GM12878 (cell line): Measurements from ENCODE around the gene RFPL2. TPM values are rescaled to one million over a fixed set of nuclear protein-coding genes. Genes with fewer than 3 reads are reported as not detected.

Experiments used
- ATAC-seq: fragments of 200-7000 bp; cut with Tn5 transposase; 3 replicates; pipeline ENCODE4 v1.9.1; 2020; ENCODE audit warnings: mild to moderate bottlenecking, moderate library complexity
- BruUV-seq: library from RNA; stranded (reverse); fragments of 400-500 nt; replicated peaks from 2 replicates; lab custom pipeline; 2021; lab: Mats Ljungman, UMichigan
- CTCF ChIA-PET: fragments of 300-600 bp; sonication (Branson Sonifier 250); formaldehyde crosslinking; extraction: SDS; loops from one replicate; lab custom pipeline; 2021; ENCODE audit warnings: inconsistent platforms; lab: Yijun Ruan, JAX
- POLR2A ChIA-PET: fragments of 350-600 bp; formaldehyde crosslinking; extraction: SDS; loops from one replicate; lab custom pipeline; 2021; ENCODE audit warnings: inconsistent platforms; lab: Charles Lee
- RAD21 ChIA-PET: fragments of 300-600 bp; sonication (Branson Sonifier 250); formaldehyde crosslinking; loops from one replicate; lab custom pipeline; 2023; ENCODE audit warnings: antibody characterized with exemption; ENCODE audit not compliant: unreplicated experiment; lab: Charles Lee
- SMC1A ChIA-PET: fragments of 300-600 bp; sonication (Branson Sonifier 250); formaldehyde crosslinking; loops from one replicate; lab custom pipeline; 2023; ENCODE audit not compliant: unreplicated experiment, uncharacterized antibody; lab: Charles Lee
- DNase-seq: peaks from one replicate; pipeline ENCODE4 v3.0.0-alpha.2; 2011; ENCODE audit warnings: low read depth, low spot score
- FAIRE-seq: peaks from 3 replicates; lab custom pipeline; 2011; peaks lifted over from hg19 to GRCh38; lab: Jason Lieb, UNC
- H2AFZ ChIP-seq: 2 replicates; pipeline ENCODE4 v1.6.0; 2011; ENCODE audit warnings: low read depth, low read length, control low read depth; ENCODE audit not compliant: control insufficient read depth
- H3K27ac ChIP-seq: 2 replicates; pipeline ENCODE4 v1.5.1; 2011; ENCODE audit warnings: control low read depth; ENCODE audit not compliant: control insufficient read depth, insufficient read depth
- H3K27me3 ChIP-seq, 2 experiments: replicated peaks in 1 of 2; 2 replicates each; pipeline versions ENCODE4 v1.6.0 to v1.6.1; 2011; ENCODE audit warnings: low read length in 1 of 2; ENCODE audit not compliant: control insufficient read depth in 2 of 2, insufficient read depth in 2 of 2
- H3K36me3 ChIP-seq, 2 experiments: 2 replicates each; pipeline ENCODE4 v1.5.1; 2011; ENCODE audit warnings: low read length in 1 of 2; ENCODE audit not compliant: control insufficient read depth in 2 of 2, insufficient read depth in 2 of 2
- H3K4me1 ChIP-seq: 2 replicates; pipeline ENCODE4 v1.6.1; 2011; ENCODE audit warnings: mild to moderate bottlenecking, low read length, moderate library complexity, mixed read lengths; ENCODE audit not compliant: control insufficient read depth, insufficient read depth
- H3K4me2 ChIP-seq: 2 replicates; pipeline ENCODE4 v1.6.0; 2011; ENCODE audit warnings: control low read depth; ENCODE audit not compliant: control insufficient read depth, insufficient read depth
- H3K4me3 ChIP-seq: fragments of 200-600 bp; sonication (generic); 2 replicates; pipeline ENCODE4 v1.5.1; 2016
- H3K79me2 ChIP-seq: 2 replicates; pipeline ENCODE4 v1.6.0; 2011; ENCODE audit warnings: low read length; ENCODE audit not compliant: control insufficient read depth, insufficient read depth
- H3K9ac ChIP-seq: 2 replicates; pipeline ENCODE4 v1.8.0; 2011; ENCODE audit warnings: low read length, control low read depth, mixed read lengths; ENCODE audit not compliant: control insufficient read depth, insufficient read depth
- H3K9me3 ChIP-seq: replicated peaks from 3 replicates; pipeline ENCODE4 v1.5.1; 2011; ENCODE audit warnings: mild to moderate bottlenecking, low read length; ENCODE audit not compliant: control insufficient read depth, insufficient read depth
- H4K20me1 ChIP-seq: 2 replicates; pipeline ENCODE4 v1.6.0; 2011; ENCODE audit not compliant: control insufficient read depth, insufficient read depth
- BACH1 ChIP-seq: fragments of 450-650 bp; IDR thresholded peaks from 2 replicates; pipeline ENCODE4 v1.6.1; 2017; ENCODE audit warnings: mild to moderate bottlenecking, borderline replicate concordance
- BRCA1 ChIP-seq: IDR thresholded peaks from 2 replicates; pipeline ENCODE4 v1.6.1; 2011; ENCODE audit warnings: low read depth, low read length, improper control_type of control experiment
- FOXK2 ChIP-seq: fragments of 450-650 bp; IDR thresholded peaks from 2 replicates; pipeline ENCODE4 v1.6.1; 2017; ENCODE audit warnings: mild to moderate bottlenecking, moderate library complexity
- HDAC2 ChIP-seq: fragments of 200-600 bp; sonication (generic); IDR thresholded peaks from 2 replicates; pipeline ENCODE4 v1.6.1; 2017
- IRF5 ChIP-seq: fragments of 450-650 bp; IDR thresholded peaks from 2 replicates; pipeline ENCODE4 v1.6.1; 2017; ENCODE audit warnings: borderline replicate concordance
- KLF5 ChIP-seq: fragments of 450-650 bp; IDR thresholded peaks from 2 replicates; pipeline ENCODE4 v1.6.1; 2014; ENCODE audit warnings: mild to moderate bottlenecking; ENCODE audit not compliant: partially characterized antibody
- MEF2B ChIP-seq: fragments of 450-650 bp; IDR thresholded peaks from 2 replicates; pipeline ENCODE4 v1.6.1; 2018; ENCODE audit warnings: mild to moderate bottlenecking, moderate library complexity; ENCODE audit not compliant: partially characterized antibody, poor library complexity, severe bottlenecking
- NFYB ChIP-seq: IDR thresholded peaks from 2 replicates; pipeline ENCODE4 v1.6.1; 2011; ENCODE audit warnings: low read depth, mild to moderate bottlenecking, low read length, improper control_type of control experiment, moderate library complexity; ENCODE audit not compliant: insufficient read depth
- NR2F1 ChIP-seq: fragments of 450-650 bp; conservative IDR thresholded peaks from 2 replicates; pipeline ENCODE4 v1.6.1; 2017; ENCODE audit warnings: mild to moderate bottlenecking
- NRF1 ChIP-seq: conservative IDR thresholded peaks from 2 replicates; pipeline ENCODE4 v1.6.1; 2011; ENCODE audit warnings: mild to moderate bottlenecking, low read depth, low read length, improper control_type of control experiment
- PML ChIP-seq: IDR thresholded peaks from 2 replicates; pipeline ENCODE4 v1.6.1; 2012; ENCODE audit warnings: low read length, inconsistent platforms
- SMAD1 ChIP-seq: fragments of 450-650 bp; IDR thresholded peaks from 2 replicates; pipeline ENCODE4 v1.6.1; 2018; ENCODE audit warnings: mild to moderate bottlenecking, low read depth; ENCODE audit not compliant: partially characterized antibody
- SMARCA5 ChIP-seq: fragments of 450-650 bp; IDR thresholded peaks from 2 replicates; pipeline ENCODE4 v1.6.1; 2017; ENCODE audit warnings: mild to moderate bottlenecking
- SREBF1 ChIP-seq: IDR thresholded peaks from 2 replicates; pipeline ENCODE4 v1.6.1; 2012; ENCODE audit warnings: mild to moderate bottlenecking, low read length
- ZNF207 ChIP-seq: fragments of 450-650 bp; IDR thresholded peaks from 2 replicates; pipeline ENCODE4 v1.6.1; 2014; ENCODE audit warnings: antibody characterized with exemption, mild to moderate bottlenecking, borderline replicate concordance
- WGBS: methylation state at CpG from one replicate; pipeline ENCODE4 v1.1.6; 2016; ENCODE audit warnings: low lambda C conversion rate; ENCODE audit not compliant: insufficient replicate concordance, insufficient coverage; ENCODE audit errors: missing lambda C conversion rate; 5-methylcytosine and 5-hydroxymethylcytosine counted together
- in situ Hi-C: fragments of 300-500 bp; cut with MboI; formaldehyde crosslinking; loops from 9 replicates; pipeline ENCODE4 v1.14.3; 2018; ENCODE audit warnings: mixed read lengths
- intact Hi-C: fragments of 100-400 bp; cut with micrococcal nuclease; formaldehyde crosslinking; loops from one replicate; pipeline ENCODE4 v1.14.2; 2022; ENCODE audit not compliant: unreplicated experiment
- polyA plus RNA-seq, 11 experiments: library from polyadenylated mRNA; depleted of rRNA in 4 of 11; unstranded in 6 of 11; stranded (reverse) in 5 of 11; fragments of >200 nt; fragmentation: Nextera tagmentation in 4 of 11; fragmentation: Illumina TruSeq in 1 of 11; extraction: Ambion mirVana in 4 of 11; extraction: Trizol in 1 of 11; gene quantifications; 1 replicate in 1 of 11; 2 replicates in 10 of 11; pipeline versions ENCODE4 v1.2.1 to v1.2.3, GENCODE V29; 2011 to 2016; ENCODE audit warnings: inconsistent platforms in 2 of 11, missing spikeins in 2 of 11, low read depth in 1 of 11
- total RNA-seq, 4 experiments: library from RNA; depleted of rRNA in 3 of 4; stranded (reverse); fragments of >200 nt in 3 of 4; fragmentation: Illumina TruSeq in 1 of 4; extraction: Trizol in 1 of 4; gene quantifications; 2 replicates each; pipeline versions ENCODE4 v1.2.1 to v1.2.3, GENCODE V29; 2013 to 2021
- TF ChIP-seq, protein P1 (sequence below): fragments of 450-650 bp; IDR thresholded peaks from 2 replicates; pipeline ENCODE4 v1.6.1; 2018; ENCODE audit warnings: borderline replicate concordance, mild to moderate bottlenecking; ENCODE audit not compliant: partially characterized antibody

RFPL2 gene
- total and polyA plus RNA-seq, 10 of the 15 experiments (the other 5 are each of a cell fraction or from before 2014, with no cell fraction given): not detected

GRCh38 chr22:32185821-32186220, 19.1 kb downstream of the RFPL2 start:
- in situ Hi-C loops: no loop called here
- BruUV-seq: no TSS peak
- no peak for FAIRE-seq

More at GRCh38 chr22:32185821-32186220, 19.1 kb downstream of the RFPL2 start:
- Histone ChIP-seq H3K9ac (no peak overlapping the region), H3K4me1 (no peaks in the 10 kb centered on the region), H3K4me2 (no peak overlapping the region), H3K79me2 (no peaks in the 10 kb centered on the region), H3K36me3 (no peaks in the 10 kb centered on the region), H2AFZ (no peak overlapping the region), H3K9me3 (no peaks in the 10 kb centered on the region), H3K27ac (no peak overlapping the region), H3K4me3 (no peak overlapping the region), H4K20me1 (no peaks in the 10 kb centered on the region), H3K27me3 (no peaks in the 10 kb centered on the region)
- no peak for TF ChIP-seq IRF5
- no peak for TF ChIP-seq SMARCA5
- no peak for TF ChIP-seq SMAD1
- TF ChIP-seq KLF5: no peak
- TF ChIP-seq, protein P1, sequence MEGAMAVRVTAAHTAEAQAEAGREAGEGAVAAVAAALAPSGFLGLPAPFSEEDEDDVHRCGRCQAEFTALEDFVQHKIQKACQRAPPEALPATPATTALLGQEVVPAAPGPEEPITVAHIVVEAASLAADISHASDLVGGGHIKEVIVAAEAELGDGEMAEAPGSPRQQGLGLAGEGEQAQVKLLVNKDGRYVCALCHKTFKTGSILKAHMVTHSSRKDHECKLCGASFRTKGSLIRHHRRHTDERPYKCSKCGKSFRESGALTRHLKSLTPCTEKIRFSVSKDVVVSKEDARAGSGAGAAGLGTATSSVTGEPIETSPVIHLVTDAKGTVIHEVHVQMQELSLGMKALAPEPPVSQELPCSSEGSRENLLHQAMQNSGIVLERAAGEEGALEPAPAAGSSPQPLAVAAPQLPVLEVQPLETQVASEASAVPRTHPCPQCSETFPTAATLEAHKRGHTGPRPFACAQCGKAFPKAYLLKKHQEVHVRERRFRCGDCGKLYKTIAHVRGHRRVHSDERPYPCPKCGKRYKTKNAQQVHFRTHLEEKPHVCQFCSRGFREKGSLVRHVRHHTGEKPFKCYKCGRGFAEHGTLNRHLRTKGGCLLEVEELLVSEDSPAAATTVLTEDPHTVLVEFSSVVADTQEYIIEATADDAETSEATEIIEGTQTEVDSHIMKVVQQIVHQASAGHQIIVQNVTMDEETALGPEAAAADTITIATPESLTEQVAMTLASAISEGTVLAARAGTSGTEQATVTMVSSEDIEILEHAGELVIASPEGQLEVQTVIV: no peak
- TF ChIP-seq NRF1: no peak
- no peak for TF ChIP-seq BRCA1
- TF ChIP-seq SREBF1: no peak
- TF ChIP-seq ZNF207: no peak
- TF ChIP-seq NFYB: no peak
- no peak for TF ChIP-seq PML
- TF ChIP-seq HDAC2: no peak
- no peak for TF ChIP-seq FOXK2
- TF ChIP-seq NR2F1: no peak
- TF ChIP-seq BACH1: no peak
- TF ChIP-seq MEF2B: no peak
- DNase-seq: no peak
- ATAC-seq: no peak
- ChIA-PET POLR2A (no interaction called here), CTCF (interaction anchor here (0.8 kb wide), 1 partner anchor 9 kb away, joined by 3 read pairs; no protein-coding TSS in a partner anchor), RAD21 (no interaction called here), SMC1A (no interaction called here)
- intact Hi-C loops: no loop called here
- WGBS: 52% methylated on average over 3 of the region's 3 CpGs
